ENCODE data around the gene NKAIN4. TPM values are rescaled to one million over a fixed set of nuclear protein-coding genes. Genes with fewer than 3 reads are reported as not detected.

NKAIN4 gene
- total RNA-seq, 2 donors from 2014 or later: not detected

GRCh38 chr20:63291811-63292210 is 37.5 kb upstream of the NKAIN4 start:
- Histone ChIP-seq H3K4me3 (no peak overlapping the region), H3K36me3 (peaks cover 17% of the 10 kb centered on the region), H3K27me3 (replicated peaks; ENCODE audit: insufficient read depth) (no peaks in the 10 kb centered on the region), H3K9me3 (no peaks in the 10 kb centered on the region), H3K27ac (no peak overlapping the region), H3K4me1 (ENCODE audit: control insufficient read depth in 1 of 2, low read depth in 2 of 2) (no peaks in the 10 kb centered on the region)
- TF ChIP-seq CTCF (IDR thresholded peaks at IDR 0.05): no peak
- DNase-seq (ENCODE audit: low spot score) (no peak), ATAC-seq (ENCODE audit: insufficient number of reproducible peaks, low FRiP score, low read depth) (no peak)

GRCh38 chr20:63290677-63291472 is 36.6 kb upstream of the NKAIN4 start:
- Histone ChIP-seq H3K4me3 (no peak overlapping the region), H3K27ac (no peak overlapping the region), H3K36me3 (peaks cover 23% of the 10 kb centered on the region), H3K9me3 (no peaks in the 10 kb centered on the region), H3K4me1 (ENCODE audit: control insufficient read depth in 1 of 2, low read depth in 2 of 2) (no peaks in the 10 kb centered on the region), H3K27me3 (replicated peaks; ENCODE audit: insufficient read depth) (no peaks in the 10 kb centered on the region)
- ATAC-seq (ENCODE audit: insufficient number of reproducible peaks, low FRiP score, low read depth): no peak
- TF ChIP-seq CTCF (IDR thresholded peaks at IDR 0.05): peak; percentile 67
- DNase-seq (ENCODE audit: low spot score): no peak

- DNase-seq (ENCODE audit: low spot score) (no peak), ATAC-seq (ENCODE audit: insufficient number of reproducible peaks, low FRiP score, low read depth) (no peak)
- peaks cover 28% of the 10 kb centered on the region for H3K36me3 ChIP-seq
- no peaks in the 10 kb centered on the region for H3K27me3 ChIP-seq (replicated peaks; ENCODE audit: insufficient read depth)
- no peaks in the 10 kb centered on the region for H3K9me3 ChIP-seq
- no peak overlapping the region for H3K27ac ChIP-seq
- H3K4me3 ChIP-seq: no peak overlapping the region
- H3K4me1 ChIP-seq (ENCODE audit: control insufficient read depth in 1 of 2, low read depth in 2 of 2): no peaks in the 10 kb centered on the region
- TF ChIP-seq CTCF (IDR thresholded peaks at IDR 0.05): no peak
Observed at GRCh38 chr20:63290136-63290676, 35.9 kb upstream of the NKAIN4 start.

GRCh38 chr20:63289311-63290135 is 35.3 kb upstream of the NKAIN4 start:
- no peaks in the 10 kb centered on the region for H3K27me3 ChIP-seq (replicated peaks; ENCODE audit: insufficient read depth)
- peaks cover 31% of the 10 kb centered on the region for H3K36me3 ChIP-seq
- DNase-seq (ENCODE audit: low spot score) (no peak), ATAC-seq (ENCODE audit: insufficient number of reproducible peaks, low FRiP score, low read depth) (no peak)
- H3K4me3 ChIP-seq: no peak overlapping the region
- no peak overlapping the region for H3K27ac ChIP-seq
- no peaks in the 10 kb centered on the region for H3K4me1 ChIP-seq (ENCODE audit: control insufficient read depth in 1 of 2, low read depth in 2 of 2)
- TF ChIP-seq CTCF (IDR thresholded peaks at IDR 0.05): no peak
- H3K9me3 ChIP-seq: no peaks in the 10 kb centered on the region
